ENCODE data around the gene PITPNB.

Gene PITPNB

DNA sequence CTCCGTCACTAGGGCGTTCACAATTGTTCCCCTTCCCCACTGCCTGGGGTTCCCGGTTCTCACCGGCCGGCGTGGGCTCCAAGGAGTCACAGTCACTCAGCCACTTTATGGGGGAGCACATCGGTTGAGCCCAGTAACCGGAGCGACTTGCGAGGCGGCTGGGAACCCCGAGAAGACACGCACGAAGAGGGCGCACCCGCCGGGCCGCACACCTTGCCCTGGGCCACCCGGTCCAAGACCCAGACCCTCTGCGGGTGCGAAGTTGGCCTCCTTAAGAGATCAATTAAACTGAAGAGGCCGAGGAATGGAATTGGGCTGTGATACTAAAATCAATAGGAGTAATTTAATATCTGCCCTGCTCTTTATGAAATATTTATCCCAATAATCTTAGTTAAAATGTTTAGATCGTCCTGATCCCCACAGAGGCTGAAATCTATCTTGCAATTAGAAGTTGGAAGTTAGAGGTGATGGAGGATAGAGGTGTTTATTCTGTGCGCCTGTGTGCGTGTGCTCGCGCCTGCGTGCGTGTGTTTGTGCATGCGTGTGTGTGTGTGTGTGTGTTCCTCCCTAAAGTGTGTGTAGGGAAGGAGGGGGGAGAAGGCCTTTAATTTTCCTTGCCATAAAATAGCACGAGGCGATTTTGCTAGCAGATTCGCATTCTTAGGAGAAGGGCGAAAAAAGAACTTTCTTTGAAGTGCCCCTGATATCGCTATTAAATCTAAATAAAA, 116.5 kb downstream of the PITPNB start:
- H3K9ac ChIP-seq (ENCODE audit: insufficient read length, low read depth), result peak overlapping the region; percentile 70
- no peaks in the 10 kb centered on the region for H3K9me3 ChIP-seq (ENCODE audit: insufficient read depth, low read length)
- peaks cover 12% of the 10 kb centered on the region for H3K27me3 ChIP-seq (ENCODE audit: insufficient read depth, insufficient read length)
- TF ChIP-seq SUZ12 (IDR thresholded peaks at IDR 0.05; ENCODE audit: extremely low read depth, insufficient read depth, insufficient read length) (no peak), ZNF274 (IDR thresholded peaks at IDR 0.05; ENCODE audit: low read depth, low read length) (no peak), YY1 (IDR thresholded peaks at IDR 0.05; ENCODE audit: insufficient read depth, insufficient read length) (no peak)
- H3K4me3 ChIP-seq (ENCODE audit: insufficient read length, low read depth), result peak overlapping the region; percentile 78
- H3K36me3 ChIP-seq (ENCODE audit: insufficient read depth, insufficient read length, low read length), result peaks cover 14% of the 10 kb centered on the region
- no peak for DNase-seq (ENCODE audit: low read depth, low spot score)
- peaks cover 9% of the 10 kb centered on the region for H3K4me1 ChIP-seq (ENCODE audit: insufficient read depth, insufficient read length)

Measured in NT2/D1 (cell line).